Keratinocyte (primary cell): Measurements from ENCODE around the gene SPHK2.

Experiments
- EZH2 ChIP-seq: IDR thresholded peaks from one replicate; pipeline ENCODE4 v1.6.1; 2012; ENCODE audit warnings: inconsistent platforms, mild to moderate bottlenecking, low read length, moderate library complexity
- TF ChIP-seq, protein P1 (sequence below), 3 experiments: IDR thresholded peaks in 1 of 3; conservative IDR thresholded peaks in 1 of 3; optimal IDR thresholded peaks in 1 of 3; 2 replicates in 2 of 3; 3 replicates in 1 of 3; pipeline versions ENCODE3 to v1.5.1; 2011; ENCODE audit warnings: low read length in 3 of 3, mild to moderate bottlenecking in 3 of 3, moderate library complexity in 2 of 3, control low read depth in 1 of 3, inconsistent platforms in 1 of 3; ENCODE audit not compliant: insufficient read depth in 2 of 3; ENCODE audit errors: extremely low read depth in 1 of 3

DNA sequence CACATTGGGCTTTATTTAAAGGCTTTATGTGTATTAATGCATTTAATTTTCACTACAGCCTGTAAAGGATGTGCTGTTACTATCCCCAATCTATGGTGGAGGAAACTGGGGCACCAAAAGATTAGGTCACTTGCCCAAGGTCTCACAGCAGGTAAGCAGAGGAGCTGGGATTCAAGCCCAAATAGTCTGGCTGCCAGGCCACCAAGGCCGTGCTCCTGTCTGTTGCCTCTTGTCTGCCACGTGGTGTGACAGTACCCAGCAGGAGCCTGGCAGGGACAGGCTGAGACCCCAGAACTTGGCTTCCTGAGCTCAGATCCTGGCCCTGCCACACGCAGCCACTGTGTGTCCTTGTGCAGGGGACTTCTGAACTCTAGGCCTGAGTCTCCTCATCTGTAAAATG is 49.0 kb downstream of the SPHK2 start:
- TF ChIP-seq EZH2 = no peak
- TF ChIP-seq, protein P1, sequence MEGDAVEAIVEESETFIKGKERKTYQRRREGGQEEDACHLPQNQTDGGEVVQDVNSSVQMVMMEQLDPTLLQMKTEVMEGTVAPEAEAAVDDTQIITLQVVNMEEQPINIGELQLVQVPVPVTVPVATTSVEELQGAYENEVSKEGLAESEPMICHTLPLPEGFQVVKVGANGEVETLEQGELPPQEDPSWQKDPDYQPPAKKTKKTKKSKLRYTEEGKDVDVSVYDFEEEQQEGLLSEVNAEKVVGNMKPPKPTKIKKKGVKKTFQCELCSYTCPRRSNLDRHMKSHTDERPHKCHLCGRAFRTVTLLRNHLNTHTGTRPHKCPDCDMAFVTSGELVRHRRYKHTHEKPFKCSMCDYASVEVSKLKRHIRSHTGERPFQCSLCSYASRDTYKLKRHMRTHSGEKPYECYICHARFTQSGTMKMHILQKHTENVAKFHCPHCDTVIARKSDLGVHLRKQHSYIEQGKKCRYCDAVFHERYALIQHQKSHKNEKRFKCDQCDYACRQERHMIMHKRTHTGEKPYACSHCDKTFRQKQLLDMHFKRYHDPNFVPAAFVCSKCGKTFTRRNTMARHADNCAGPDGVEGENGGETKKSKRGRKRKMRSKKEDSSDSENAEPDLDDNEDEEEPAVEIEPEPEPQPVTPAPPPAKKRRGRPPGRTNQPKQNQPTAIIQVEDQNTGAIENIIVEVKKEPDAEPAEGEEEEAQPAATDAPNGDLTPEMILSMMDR (optimal IDR thresholded peaks at IDR 0.05 in 1 of 3, IDR thresholded peaks at IDR 0.05 in 1 of 3, conservative IDR thresholded peaks at IDR 0.05 in 1 of 3; ENCODE audit: extremely low read depth in 1 of 3, insufficient read depth in 2 of 3, low read length in 3 of 3) = no peak
